Globus pallidus (tissue), 1 donor: ENCODE measurements around the gene CNDP2.

Experiments used
- DNase-seq: peaks from one replicate; pipeline ENCODE4 v3.0.0-alpha.2; 2015; ENCODE audit warnings: low spot score

The CNDP2 gene

DNA sequence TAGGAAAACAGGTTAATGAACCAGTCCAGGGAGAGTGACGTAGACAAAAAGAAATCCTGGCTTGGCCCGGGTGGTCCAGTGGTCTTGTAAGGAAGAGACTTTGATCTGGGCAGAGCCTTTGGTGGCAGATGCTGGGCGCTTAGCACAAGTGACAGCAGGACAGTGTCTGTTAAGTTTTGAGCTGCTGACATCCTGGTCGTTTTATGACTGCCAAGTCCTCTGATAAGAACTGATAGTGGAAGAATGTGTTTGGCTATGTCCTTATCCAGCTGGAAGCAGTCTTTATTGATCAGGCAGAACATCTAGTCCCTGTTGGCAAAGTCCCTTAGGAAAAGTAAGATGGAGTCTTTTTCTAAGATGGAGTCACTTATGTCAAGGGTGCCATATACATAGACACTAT lies 74.1 kb downstream of the CNDP2 start:
- DNase-seq, result no peak

DNA sequence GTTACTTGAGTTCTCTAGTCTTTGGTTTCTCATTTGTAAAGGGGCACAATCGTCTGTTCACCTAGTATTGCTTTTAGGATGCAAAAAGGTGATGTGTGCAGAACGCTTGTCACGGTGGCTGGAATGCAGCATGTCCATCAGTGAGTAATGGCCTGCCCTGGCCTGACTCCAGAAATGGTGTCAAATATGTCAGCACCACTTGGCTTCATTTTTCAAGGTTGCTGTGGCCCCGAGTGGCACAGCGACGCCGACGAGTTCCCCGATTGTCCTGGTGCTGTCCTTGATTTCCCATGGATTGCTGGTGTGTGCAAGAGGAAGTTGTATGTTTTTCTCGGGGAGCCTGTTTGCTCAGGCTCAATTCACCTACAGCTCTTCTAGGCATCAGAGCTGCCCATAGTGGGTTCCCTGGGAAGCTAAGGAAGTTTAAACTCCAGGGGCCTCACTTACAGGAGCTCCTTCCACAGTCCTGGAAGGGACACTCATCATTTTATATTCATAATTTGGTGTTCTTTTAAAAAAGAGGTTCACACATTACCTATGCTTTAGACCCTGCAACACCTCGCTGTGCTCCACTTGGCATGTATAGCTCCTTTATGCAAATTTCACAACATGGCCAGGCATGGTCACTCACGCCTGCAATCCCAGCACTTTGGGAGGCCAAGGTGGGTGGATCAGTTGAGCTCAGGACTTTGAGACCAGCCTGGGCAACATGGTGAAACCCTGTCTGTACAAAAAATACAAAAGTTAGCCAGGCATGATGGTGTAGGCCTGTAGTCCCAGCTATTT lies 75.9 kb downstream of the CNDP2 start:
- no peak for DNase-seq

DNA sequence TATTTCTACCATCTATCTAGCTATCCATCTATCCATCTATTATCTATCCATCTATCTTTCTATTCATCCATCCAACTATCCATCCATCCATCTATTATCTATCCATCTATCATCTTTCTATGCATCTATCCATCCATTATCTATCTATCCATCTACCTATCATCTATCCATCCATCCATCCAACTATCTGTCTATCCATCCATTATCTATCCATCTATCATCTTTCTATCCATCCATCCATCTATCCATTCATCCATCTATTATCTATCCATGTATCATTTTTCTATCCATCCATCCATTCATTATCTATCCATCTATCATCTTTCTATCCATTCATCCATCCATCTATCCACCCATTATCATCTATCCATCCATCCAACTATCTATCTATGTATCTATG lies 76.9 kb downstream of the CNDP2 start:
- DNase-seq, result no peak
